GM12864 (cell line): ENCODE results near the gene NMNAT3.
"Not testable (repeated sequence)": the region's sequence is repeated elsewhere in the genome, so short reads cannot be mapped to it uniquely, and the experiment has no call there.

Source experiments
- DNase-seq: peaks from one replicate; pipeline ENCODE4 v3.0.0-alpha.2; 2011; ENCODE audit warnings: low read depth
- H3K4me3 ChIP-seq: 2 replicates; pipeline ENCODE4 v1.5.1; 2011; ENCODE audit warnings: mild to moderate bottlenecking, low read depth, low read length, control low read depth
- CTCF ChIP-seq: IDR thresholded peaks from 2 replicates; pipeline ENCODE4 v1.5.1; 2011; ENCODE audit warnings: low read depth, mild to moderate bottlenecking, moderate library complexity, low read length, control low read depth, inconsistent platforms; ENCODE audit errors: missing control alignments

The NMNAT3 gene

GRCh38 chr3:139597947-139598346 lies 79.8 kb downstream of the NMNAT3 start:
- no peak overlapping the region for H3K4me3 ChIP-seq
- TF ChIP-seq CTCF: no peak

GRCh38 chr3:139591186-139591585 lies 86.6 kb downstream of the NMNAT3 start:
- not testable (repeated sequence) for H3K4me3 ChIP-seq, DNase-seq

More at GRCh38 chr3:139597947-139598346, 79.8 kb downstream of the NMNAT3 start:
- no peak for DNase-seq

- no peak for DNase-seq
- TF ChIP-seq CTCF: no peak
- no peak overlapping the region for H3K4me3 ChIP-seq
Measured at GRCh38 chr3:139588450-139588849, 89.3 kb downstream of the NMNAT3 start.

- H3K4me3 ChIP-seq: no peak overlapping the region
- DNase-seq: no peak
- TF ChIP-seq CTCF: no peak
Measured at GRCh38 chr3:139587797-139588196, 90.0 kb downstream of the NMNAT3 start.

GRCh38 chr3:139586420-139587017 lies 91.3 kb downstream of the NMNAT3 start:
- no peak overlapping the region for H3K4me3 ChIP-seq
- DNase-seq: peak; percentile 5
- TF ChIP-seq CTCF: no peak

- no peak overlapping the region for H3K4me3 ChIP-seq
- no peak for TF ChIP-seq CTCF
- no peak for DNase-seq
Measured at GRCh38 chr3:139585820-139586219, 92.0 kb downstream of the NMNAT3 start.

GRCh38 chr3:139583651-139584050 lies 94.1 kb downstream of the NMNAT3 start:
- not testable (repeated sequence) for H3K4me3 ChIP-seq, DNase-seq

GRCh38 chr3:139578783-139579182 lies 99.0 kb downstream of the NMNAT3 start:
- DNase-seq: no peak
- no peak overlapping the region for H3K4me3 ChIP-seq
- no peak for TF ChIP-seq CTCF
